SH-SY5Y (cell line): Measurements from ENCODE around the gene PIAS2.

Experiments
- GATA2 ChIP-seq: IDR thresholded peaks from 2 replicates; pipeline ENCODE4 v1.6.1; 2011; ENCODE audit warnings: mild to moderate bottlenecking, low read depth, low read length
- GATA3 ChIP-seq: IDR thresholded peaks from 2 replicates; pipeline ENCODE4 v1.6.1; 2011; ENCODE audit warnings: low read depth, mild to moderate bottlenecking, low read length, moderate library complexity

DNA sequence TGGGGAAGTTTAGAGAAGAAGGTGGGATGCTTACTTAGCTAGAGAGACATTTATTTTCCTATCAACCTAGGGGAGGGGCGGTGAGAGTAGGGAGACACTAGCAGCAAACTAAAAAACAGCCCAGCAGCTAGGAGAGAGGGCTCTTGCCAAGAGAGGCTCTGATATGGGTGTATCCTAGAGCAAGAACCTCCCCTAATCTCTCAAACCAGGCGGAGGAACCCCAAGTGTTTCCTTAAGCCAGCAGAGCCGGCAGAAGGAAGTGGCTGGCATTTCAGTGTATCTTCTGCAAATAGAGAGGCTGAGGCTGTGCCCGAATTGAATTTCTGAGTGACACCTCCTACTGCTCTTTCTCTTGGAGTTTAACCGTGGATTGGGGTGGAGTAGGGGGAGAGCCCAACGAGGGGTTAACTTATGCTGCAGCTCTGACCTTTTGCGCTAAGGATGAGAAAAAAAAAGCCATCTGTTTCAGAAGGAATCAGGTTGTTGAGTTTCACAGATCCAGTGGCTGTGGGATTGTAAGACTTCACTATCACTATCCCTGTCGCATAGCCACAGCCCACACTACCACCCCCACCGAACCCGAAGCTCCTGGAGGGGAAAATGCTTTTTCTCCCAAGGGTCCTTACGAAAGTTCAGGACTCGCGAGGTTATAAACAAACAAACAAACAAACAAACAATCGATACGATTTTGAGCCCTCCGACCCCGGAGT is 161.8 kb downstream of the PIAS2 start:
- TF ChIP-seq GATA3 = no peak
- no peak for TF ChIP-seq GATA2
